OCI-LY1 (cell line): ENCODE results near the gene ENTREP3.
"Not testable (repeated sequence)": the region's sequence is repeated elsewhere in the genome, so short reads cannot be mapped to it uniquely, and the experiment has no call there.

Experiments used
- H2AFZ ChIP-seq: fragments of 200-600 bp; sonication (generic), shearing (Covaris generic); 2 replicates; pipeline ENCODE4 v1.6.0; 2014; ENCODE audit warnings: antibody characterized with exemption, mild to moderate bottlenecking, low read length
- H3F3A ChIP-seq: fragments of 200-600 bp; sonication (generic), shearing (Covaris generic); 2 replicates; pipeline ENCODE4 v1.6.0; 2014; ENCODE audit warnings: mild to moderate bottlenecking, antibody characterized with exemption, low read length, moderate library complexity; ENCODE audit not compliant: insufficient read depth
- H3K27ac ChIP-seq: fragments of 200-600 bp; sonication (generic); 2 replicates; pipeline ENCODE4 v1.5.1; 2014; ENCODE audit warnings: low read length, mixed run types, mild to moderate bottlenecking, low read depth; ENCODE audit not compliant: poor library complexity, severe bottlenecking
- H3K27me3 ChIP-seq: fragments of 200-600 bp; sonication (generic); 2 replicates; pipeline ENCODE4 v1.6.0; 2014; ENCODE audit warnings: antibody characterized with exemption, mild to moderate bottlenecking, low read length, moderate library complexity; ENCODE audit not compliant: insufficient read depth
- H3K36me3 ChIP-seq: fragments of 200-600 bp; sonication (generic); 2 replicates; pipeline ENCODE4 v1.6.1; 2014; ENCODE audit warnings: mild to moderate bottlenecking, antibody characterized with exemption, low read length, moderate library complexity, mixed read lengths; ENCODE audit not compliant: insufficient read depth
- H3K4me1 ChIP-seq: fragments of 200-600 bp; sonication (generic); 2 replicates; pipeline ENCODE4 v1.5.1; 2014; ENCODE audit warnings: mild to moderate bottlenecking, low read length, moderate library complexity; ENCODE audit not compliant: insufficient read depth, severe bottlenecking
- H3K4me2 ChIP-seq: fragments of 200-600 bp; sonication (generic), shearing (Covaris generic); 2 replicates; pipeline ENCODE4 v1.6.1; 2014; ENCODE audit warnings: low read length
- H3K4me3 ChIP-seq: fragments of 200-600 bp; sonication (generic); 2 replicates; pipeline ENCODE4 v1.5.1; 2014; ENCODE audit warnings: low read length, low read depth, mild to moderate bottlenecking, mixed read lengths; ENCODE audit not compliant: poor library complexity, severe bottlenecking
- H3K79me2 ChIP-seq: fragments of 200-600 bp; shearing (Covaris generic); 2 replicates; pipeline ENCODE4 v1.6.1; 2016; ENCODE audit warnings: mixed run types, low read length, mixed read lengths; ENCODE audit not compliant: insufficient read depth
- H3K9ac ChIP-seq: fragments of 200-600 bp; sonication (generic), shearing (Covaris generic); 2 replicates; pipeline ENCODE4 v1.6.1; 2014; ENCODE audit warnings: mild to moderate bottlenecking, low read length, mixed read lengths
- H3K9me2 ChIP-seq: fragments of 200-600 bp; sonication (generic), shearing (Covaris generic); 2 replicates; pipeline ENCODE4 v1.6.1; 2014; ENCODE audit warnings: low read depth, mild to moderate bottlenecking, low read length, mixed read lengths
- H3K9me3 ChIP-seq: fragments of 200-600 bp; shearing (Covaris generic); 2 replicates; pipeline ENCODE4 v1.6.1; 2014; ENCODE audit warnings: low read length, mixed read lengths
- H4K20me1 ChIP-seq: fragments of 200-600 bp; sonication (generic), shearing (Covaris generic); 2 replicates; pipeline ENCODE4 v1.6.0; 2016; ENCODE audit warnings: mild to moderate bottlenecking, low read length; ENCODE audit not compliant: insufficient read depth
- EZH2 ChIP-seq: fragments of 200-600 bp; sonication (generic), shearing (Covaris generic); IDR thresholded peaks from 2 replicates; pipeline ENCODE4 v1.8.0; 2017; ENCODE audit warnings: borderline replicate concordance, mixed run types, mild to moderate bottlenecking, antibody characterized with exemption, low read length, moderate library complexity, mixed read lengths
- TF ChIP-seq, protein P1 (sequence below): fragments of 200-600 bp; sonication (generic), shearing (Covaris generic); IDR thresholded peaks from 2 replicates; pipeline ENCODE4 v1.5.1; 2017; ENCODE audit warnings: mild to moderate bottlenecking, antibody characterized with exemption, low read length, moderate library complexity, mixed read lengths

Gene ENTREP3

DNA sequence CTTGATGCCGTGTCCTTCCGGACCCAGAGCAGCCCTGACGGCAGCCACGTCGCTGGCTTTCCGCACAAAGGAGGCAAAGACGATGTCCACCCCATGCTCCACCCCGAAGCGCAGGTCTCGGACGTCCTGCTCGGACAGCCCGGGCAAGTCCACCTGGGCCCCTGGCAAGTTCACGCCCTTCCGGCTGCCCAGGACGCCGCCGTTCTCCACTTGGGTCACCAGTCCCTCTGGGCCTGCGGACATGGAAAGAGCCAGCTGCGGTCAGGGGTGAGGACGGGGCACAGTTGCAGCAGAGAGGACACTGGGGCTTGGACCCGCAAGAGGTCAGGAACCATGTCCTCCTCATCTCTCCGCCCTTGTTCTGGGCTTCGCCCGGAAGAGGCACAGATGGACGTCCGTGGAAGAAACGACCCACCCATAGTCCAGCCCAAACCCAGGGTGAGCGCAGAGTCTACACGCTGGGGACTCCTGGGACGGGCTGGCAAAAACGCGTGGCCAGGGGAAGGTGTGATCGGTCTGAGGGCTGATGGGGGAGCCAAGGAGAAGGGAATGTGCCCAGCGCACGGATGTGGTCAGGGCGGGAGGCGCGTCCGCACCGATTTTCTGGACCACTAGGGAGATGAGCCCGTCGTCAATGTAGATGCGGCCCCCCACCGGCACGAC, 39.4 kb upstream of the ENTREP3 start:
- no peak overlapping the region for H3K4me3 ChIP-seq
- no peaks in the 10 kb centered on the region for H3K36me3 ChIP-seq
- no peak overlapping the region for H3K9ac ChIP-seq
- 0 out of 2 replicates have a peak, but pooled peaks cover 3% of the 10 kb centered on the region for H3K27me3 ChIP-seq
- TF ChIP-seq, protein P1, sequence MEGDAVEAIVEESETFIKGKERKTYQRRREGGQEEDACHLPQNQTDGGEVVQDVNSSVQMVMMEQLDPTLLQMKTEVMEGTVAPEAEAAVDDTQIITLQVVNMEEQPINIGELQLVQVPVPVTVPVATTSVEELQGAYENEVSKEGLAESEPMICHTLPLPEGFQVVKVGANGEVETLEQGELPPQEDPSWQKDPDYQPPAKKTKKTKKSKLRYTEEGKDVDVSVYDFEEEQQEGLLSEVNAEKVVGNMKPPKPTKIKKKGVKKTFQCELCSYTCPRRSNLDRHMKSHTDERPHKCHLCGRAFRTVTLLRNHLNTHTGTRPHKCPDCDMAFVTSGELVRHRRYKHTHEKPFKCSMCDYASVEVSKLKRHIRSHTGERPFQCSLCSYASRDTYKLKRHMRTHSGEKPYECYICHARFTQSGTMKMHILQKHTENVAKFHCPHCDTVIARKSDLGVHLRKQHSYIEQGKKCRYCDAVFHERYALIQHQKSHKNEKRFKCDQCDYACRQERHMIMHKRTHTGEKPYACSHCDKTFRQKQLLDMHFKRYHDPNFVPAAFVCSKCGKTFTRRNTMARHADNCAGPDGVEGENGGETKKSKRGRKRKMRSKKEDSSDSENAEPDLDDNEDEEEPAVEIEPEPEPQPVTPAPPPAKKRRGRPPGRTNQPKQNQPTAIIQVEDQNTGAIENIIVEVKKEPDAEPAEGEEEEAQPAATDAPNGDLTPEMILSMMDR = no peak
- TF ChIP-seq EZH2 = no peak
- peaks cover 14% of the 10 kb centered on the region for H3K4me1 ChIP-seq
- H3K9me3 ChIP-seq = no peaks in the 10 kb centered on the region
- no peaks in the 10 kb centered on the region for H3K9me2 ChIP-seq
- H4K20me1 ChIP-seq = no peaks in the 10 kb centered on the region
- H3K27ac ChIP-seq = no peak overlapping the region
- H3K4me2 ChIP-seq = no peak overlapping the region
- H3F3A ChIP-seq = no peaks in the 10 kb centered on the region
- H2AFZ ChIP-seq = no peak overlapping the region
- no peaks in the 10 kb centered on the region for H3K79me2 ChIP-seq

DNA sequence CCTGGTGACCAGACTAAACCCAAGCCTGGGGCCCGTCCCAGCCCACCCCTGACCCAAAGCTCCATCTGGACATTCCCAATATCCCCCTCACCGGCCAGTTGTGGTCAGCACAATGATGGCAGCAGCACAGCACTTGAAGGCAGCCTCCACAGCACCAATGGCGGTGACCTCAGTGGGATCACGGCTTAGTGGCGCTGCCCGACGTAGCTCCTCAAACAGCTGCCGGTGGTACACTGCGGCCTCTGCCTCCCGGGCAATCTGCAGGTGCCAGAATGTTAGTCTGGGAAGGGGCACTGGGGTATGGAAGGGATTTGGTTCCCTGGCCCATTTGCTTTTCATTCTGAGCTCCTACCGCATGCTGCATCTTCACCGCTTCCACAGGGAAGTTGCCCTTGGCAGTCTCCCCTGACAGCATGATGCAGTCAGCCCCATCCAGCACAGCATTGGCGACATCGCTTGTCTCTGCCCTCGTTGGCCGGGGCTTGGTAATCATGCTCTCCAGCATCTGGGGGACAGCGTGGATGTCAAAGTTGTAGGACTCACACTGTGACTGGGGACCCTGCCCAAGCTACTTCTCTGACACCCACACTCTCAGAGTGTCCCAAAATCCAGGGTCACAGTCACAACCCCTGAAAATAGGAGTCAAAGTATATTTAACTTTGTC, 37.9 kb upstream of the ENTREP3 start:
- Histone ChIP-seq H3K27me3 (0 out of 2 replicates have a peak, but pooled peaks cover 3% of the 10 kb centered on the region), H3K9me3 (no peaks in the 10 kb centered on the region), H3K4me3 (no peak overlapping the region), H4K20me1 (no peaks in the 10 kb centered on the region), H3K79me2 (no peaks in the 10 kb centered on the region), H3K27ac (no peak overlapping the region), H3K9ac (no peak overlapping the region), H3K4me1 (peaks cover 14% of the 10 kb centered on the region), H3K4me2 (no peak overlapping the region), H3F3A (no peaks in the 10 kb centered on the region), H3K9me2 (no peaks in the 10 kb centered on the region), H3K36me3 (no peaks in the 10 kb centered on the region), H2AFZ (no peak overlapping the region)
- TF ChIP-seq, protein P1 = no peak
- TF ChIP-seq EZH2 = no peak

DNA sequence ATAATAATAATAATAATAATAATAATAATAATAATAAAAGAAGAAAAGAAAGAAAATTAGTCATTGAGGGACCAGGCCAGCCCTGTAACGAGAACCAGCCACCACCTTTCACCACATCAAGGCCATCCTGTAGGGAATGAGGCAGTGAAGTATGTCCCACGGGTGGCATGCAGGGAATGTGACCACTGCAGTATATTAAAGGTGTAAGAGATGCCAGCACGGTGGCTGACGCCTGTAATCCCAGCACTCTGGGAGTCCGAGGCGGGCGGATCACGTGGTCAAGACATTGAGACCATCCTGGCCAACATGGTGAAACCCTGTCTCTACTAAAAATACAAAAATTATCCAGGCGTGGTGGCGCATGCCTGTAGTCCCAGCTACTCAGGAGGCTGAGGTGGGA, 35.7 kb upstream of the ENTREP3 start:
- not testable (repeated sequence) for H4K20me1 ChIP-seq, H3K4me3 ChIP-seq, H3K9me3 ChIP-seq, H3K9ac ChIP-seq, H3K4me1 ChIP-seq, H3K27ac ChIP-seq, H2AFZ ChIP-seq, H3K4me2 ChIP-seq, H3K36me3 ChIP-seq, H3F3A ChIP-seq, H3K9me2 ChIP-seq, H3K27me3 ChIP-seq, H3K79me2 ChIP-seq
